KOPT-K1 (cell line): ENCODE results near the gene SHB.

Experiments
- H3K27ac ChIP-seq: fragments of 200-600 bp; sonication (generic); 2 replicates; pipeline ENCODE4 v1.5.1; 2016; ENCODE audit warnings: antibody characterized with exemption, mild to moderate bottlenecking, low read depth, low read length; ENCODE audit not compliant: poor library complexity, severe bottlenecking
- H3K36me3 ChIP-seq: fragments of 200-600 bp; sonication (generic); 2 replicates; pipeline ENCODE4 v1.5.1; 2017; ENCODE audit warnings: antibody characterized with exemption, mild to moderate bottlenecking, low read length, moderate library complexity; ENCODE audit not compliant: insufficient read depth
- H3K9me3 ChIP-seq: fragments of 200-600 bp; sonication (generic); 2 replicates; pipeline ENCODE4 v1.5.1; 2017; ENCODE audit warnings: antibody characterized with exemption, low read length, mild to moderate bottlenecking; ENCODE audit not compliant: insufficient read depth, poor library complexity, severe bottlenecking

Gene SHB

DNA sequence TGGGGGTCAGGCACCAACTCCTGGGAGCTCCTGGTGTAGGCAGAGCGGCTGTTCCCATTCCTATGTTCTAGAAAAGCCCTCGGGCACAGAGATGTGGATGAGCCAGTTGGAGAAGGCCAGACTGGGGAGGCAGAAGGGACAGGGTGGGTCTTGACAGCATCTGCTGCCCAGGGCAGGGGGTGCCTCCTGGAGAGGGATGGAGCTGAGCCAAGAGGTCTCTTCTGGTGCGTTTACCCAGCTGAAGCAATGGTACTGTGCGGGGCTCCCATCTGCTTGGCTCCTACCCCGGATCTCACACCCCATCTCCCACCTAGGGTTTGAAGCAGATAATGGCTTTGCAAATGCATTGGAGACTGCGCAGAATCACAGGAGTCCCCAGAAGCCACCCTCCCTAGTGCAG is 41.3 kb downstream of the SHB start:
- Histone ChIP-seq H3K36me3 (no peaks in the 10 kb centered on the region), H3K9me3 (no peaks in the 10 kb centered on the region), H3K27ac (no peak overlapping the region)

GRCh38 chr9:38026840-38027527 is 42.0 kb downstream of the SHB start:
- H3K36me3 ChIP-seq, result no peaks in the 10 kb centered on the region
- no peaks in the 10 kb centered on the region for H3K9me3 ChIP-seq
- no peak overlapping the region for H3K27ac ChIP-seq

GRCh38 chr9:38026021-38026809 is 42.8 kb downstream of the SHB start:
- H3K36me3 ChIP-seq, result no peaks in the 10 kb centered on the region
- no peak overlapping the region for H3K27ac ChIP-seq
- H3K9me3 ChIP-seq, result no peaks in the 10 kb centered on the region

- no peak overlapping the region for H3K27ac ChIP-seq
- H3K36me3 ChIP-seq, result no peaks in the 10 kb centered on the region
Observed at GRCh38 chr9:38025166-38025565, 43.9 kb downstream of the SHB start.

DNA sequence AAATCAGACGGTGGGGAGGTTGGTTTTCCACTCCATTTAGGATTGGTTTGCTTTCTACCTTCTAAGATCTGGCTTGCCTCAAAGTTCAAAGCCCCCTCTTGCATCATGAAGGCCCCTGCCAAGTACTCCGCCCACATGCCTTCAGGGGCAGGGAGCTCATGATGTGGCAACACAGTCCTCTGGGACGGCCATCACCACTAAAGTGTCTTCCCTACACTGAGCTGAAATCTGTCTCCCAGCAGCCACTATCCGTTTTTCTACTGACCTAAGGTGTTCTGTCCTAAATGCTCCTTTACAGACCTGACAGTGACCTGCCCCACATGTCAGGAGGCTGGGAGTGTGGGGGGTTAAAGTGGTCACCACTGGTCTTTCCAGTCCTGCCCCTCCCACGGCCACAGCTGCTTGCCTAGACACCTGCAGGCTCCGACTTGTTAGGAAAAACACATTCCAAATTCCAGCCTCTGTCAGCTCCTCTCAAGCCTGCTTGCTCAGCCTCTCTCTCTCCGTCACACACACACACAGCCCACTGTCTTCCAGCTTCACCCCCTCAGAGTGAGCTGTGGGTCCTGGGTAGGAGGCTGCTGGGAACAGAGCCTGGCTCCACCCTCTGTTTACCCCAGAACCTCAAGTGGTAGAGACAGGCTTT is 44.9 kb downstream of the SHB start:
- H3K36me3 ChIP-seq, result no peaks in the 10 kb centered on the region
- no peaks in the 10 kb centered on the region for H3K9me3 ChIP-seq
- no peak overlapping the region for H3K27ac ChIP-seq

More at GRCh38 chr9:38025166-38025565, 43.9 kb downstream of the SHB start:
- no peaks in the 10 kb centered on the region for H3K9me3 ChIP-seq

DNA sequence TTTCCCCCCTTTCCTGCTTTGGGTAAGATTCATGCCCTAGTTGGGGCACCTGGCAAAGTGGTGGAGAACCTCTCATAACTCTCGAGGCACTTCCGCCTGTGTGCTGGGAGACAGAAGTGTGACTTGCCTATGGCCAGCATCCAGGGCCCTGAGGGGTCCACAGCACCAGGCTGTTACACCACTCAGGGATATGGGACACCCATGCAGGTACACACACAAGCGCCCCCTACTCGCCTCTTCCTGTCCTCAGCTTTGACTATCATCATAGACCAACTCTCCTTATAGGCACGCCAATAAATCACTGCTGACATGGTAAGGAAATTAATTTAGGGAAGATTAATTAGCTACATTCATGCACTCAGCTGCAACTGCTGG is 45.4 kb downstream of the SHB start:
- no peaks in the 10 kb centered on the region for H3K9me3 ChIP-seq
- no peak overlapping the region for H3K27ac ChIP-seq
- H3K36me3 ChIP-seq, result no peaks in the 10 kb centered on the region

GRCh38 chr9:38022995-38023394 is 46.0 kb downstream of the SHB start:
- Histone ChIP-seq H3K36me3 (no peaks in the 10 kb centered on the region), H3K9me3 (no peaks in the 10 kb centered on the region), H3K27ac (no peak overlapping the region)

DNA sequence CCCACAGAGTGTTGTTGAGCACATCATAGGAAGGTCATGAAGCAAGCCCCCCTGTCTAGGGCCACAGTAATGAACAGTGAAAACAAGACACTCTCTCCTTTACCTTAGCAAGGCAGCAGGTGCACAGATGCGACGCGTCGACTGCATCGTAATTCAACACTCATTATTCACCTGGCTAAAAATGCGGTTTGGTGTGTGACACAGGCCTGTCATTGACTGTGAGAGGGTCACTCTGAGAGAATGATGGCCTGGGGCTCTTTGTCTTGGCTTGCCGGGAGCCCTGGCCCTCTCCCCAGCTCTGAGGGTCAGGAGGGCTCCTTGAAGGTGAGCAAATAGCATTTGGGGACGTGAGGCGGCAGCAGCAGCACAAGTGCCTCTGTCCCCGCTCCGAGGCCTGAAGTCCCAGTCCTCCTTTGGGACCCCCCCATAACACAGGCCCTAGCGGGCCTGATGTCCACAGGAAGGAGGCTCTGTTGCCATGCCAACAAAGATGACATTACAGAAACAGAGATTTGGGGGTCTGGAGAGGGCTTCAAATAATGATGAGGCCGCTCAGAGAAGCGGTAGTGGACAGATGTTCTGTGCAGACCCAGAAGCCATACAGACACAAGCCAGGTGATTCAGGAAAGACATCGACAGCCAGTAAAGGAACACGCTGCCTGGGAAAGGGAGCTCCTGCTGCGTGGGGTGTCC is 46.7 kb downstream of the SHB start:
- Histone ChIP-seq H3K27ac (no peak overlapping the region), H3K9me3 (no peaks in the 10 kb centered on the region), H3K36me3 (no peaks in the 10 kb centered on the region)

GRCh38 chr9:38020151-38021076 is 48.6 kb downstream of the SHB start:
- H3K36me3 ChIP-seq, result no peaks in the 10 kb centered on the region

DNA sequence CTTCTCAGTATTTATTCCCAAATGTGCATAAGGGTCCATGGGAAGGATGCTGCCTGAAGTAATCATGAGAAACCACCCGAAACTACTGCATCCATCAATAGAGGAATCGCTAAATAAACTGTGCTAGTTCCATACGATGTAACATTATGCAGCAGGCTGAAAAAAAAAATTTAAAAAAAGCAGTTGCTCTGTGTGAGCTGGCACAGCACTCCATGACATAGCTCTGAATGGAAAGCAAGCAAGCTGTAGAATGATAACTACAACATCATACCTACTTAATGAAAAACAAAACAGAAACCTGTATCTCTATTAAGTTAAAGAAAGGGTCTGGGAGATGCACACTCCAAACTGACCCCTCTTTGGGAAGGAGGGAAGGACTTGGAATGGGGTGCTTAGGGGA is 49.3 kb downstream of the SHB start:
- Histone ChIP-seq H3K27ac (no peak overlapping the region), H3K36me3 (no peaks in the 10 kb centered on the region), H3K9me3 (no peaks in the 10 kb centered on the region)

More at GRCh38 chr9:38020151-38021076, 48.6 kb downstream of the SHB start:
- no peak overlapping the region for H3K27ac ChIP-seq
- no peaks in the 10 kb centered on the region for H3K9me3 ChIP-seq

- Histone ChIP-seq H3K36me3 (no peaks in the 10 kb centered on the region), H3K9me3 (no peaks in the 10 kb centered on the region), H3K27ac (no peak overlapping the region)
Observed at GRCh38 chr9:38018958-38019602, 49.9 kb downstream of the SHB start.

DNA sequence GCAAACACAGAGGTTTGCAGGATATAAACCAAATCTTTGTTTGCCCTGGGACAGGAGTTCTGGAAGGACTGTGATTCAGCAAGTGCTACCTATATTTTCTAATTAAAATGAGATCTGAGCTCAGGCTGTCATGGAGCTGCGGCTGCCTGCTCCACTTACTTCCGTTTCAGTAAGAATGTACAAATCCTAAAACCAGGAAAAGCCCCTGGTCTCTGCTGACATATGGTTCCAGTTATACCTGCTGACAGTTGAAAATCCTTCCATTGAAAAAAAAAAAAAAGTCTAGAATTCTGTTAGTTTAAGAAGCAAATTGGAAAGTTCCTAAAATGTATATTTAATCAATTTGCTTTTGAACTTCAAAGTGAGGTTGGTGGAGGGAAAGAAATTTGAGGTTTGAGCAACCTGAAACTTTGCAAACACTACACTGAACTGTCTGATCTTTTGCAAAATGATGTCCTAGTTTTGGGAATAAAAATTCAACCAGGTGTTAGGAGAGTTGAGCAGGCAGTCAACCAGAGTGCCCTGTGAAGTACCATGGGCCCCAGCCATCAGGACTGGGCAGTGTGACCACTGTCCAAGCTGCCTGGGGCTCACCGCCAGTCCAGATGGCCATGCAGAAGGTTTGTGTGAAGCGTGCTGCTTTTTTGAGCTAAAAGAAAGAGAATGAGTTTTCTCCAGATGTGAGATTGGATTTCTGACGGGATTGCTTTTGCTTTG is 50.6 kb downstream of the SHB start:
- Histone ChIP-seq H3K36me3 (no peaks in the 10 kb centered on the region), H3K9me3 (no peaks in the 10 kb centered on the region), H3K27ac (no peak overlapping the region)

- no peaks in the 10 kb centered on the region for H3K36me3 ChIP-seq
- no peak overlapping the region for H3K27ac ChIP-seq
- H3K9me3 ChIP-seq, result no peaks in the 10 kb centered on the region
Observed at GRCh38 chr9:38017885-38018186, 51.2 kb downstream of the SHB start.
